K562 (cell line): Measurements from ENCODE around the gene ZDHHC18. TPM values are rescaled to one million over a fixed set of nuclear protein-coding genes. Genes with fewer than 3 reads are reported as not detected.

Source experiments
- ARID3B ChIP-seq: fragments of 250-450 bp; sonication (Bioruptor Pico); IDR thresholded peaks from 2 replicates; pipeline ENCODE4 v1.4.0; 2020; ENCODE audit warnings: borderline replicate concordance
- FOXK1 ChIP-seq: sonication (generic); formaldehyde crosslinking; IDR thresholded peaks from 2 replicates; pipeline ENCODE4 v1.8.0; 2022; ENCODE audit warnings: missing genetic modification reagents, mild to moderate bottlenecking, borderline replicate concordance
- HCFC1 ChIP-seq: IDR thresholded peaks from 2 replicates; pipeline ENCODE4 v1.6.1; 2012; ENCODE audit warnings: low read depth, low read length, improper control_type of control experiment
- L3MBTL2 ChIP-seq: fragments of 450-650 bp; IDR thresholded peaks from 2 replicates; pipeline ENCODE4 v1.6.1; 2016; ENCODE audit warnings: mild to moderate bottlenecking, moderate library complexity
- MCM7 ChIP-seq, 2 experiments: fragments of 450-650 bp; IDR thresholded peaks; 2 replicates each; pipeline ENCODE4 v1.6.1; 2016 to 2018
- MEF2A ChIP-seq: IDR thresholded peaks from 2 replicates; pipeline ENCODE4 v1.6.1; 2011; ENCODE audit warnings: low read depth, mild to moderate bottlenecking, low read length, moderate library complexity; ENCODE audit not compliant: control insufficient read depth
- MLX ChIP-seq, 2 experiments: fragments of 450-650 bp in 1 of 2; sonication (generic) in 1 of 2; formaldehyde crosslinking; conservative IDR thresholded peaks; 2 replicates each; pipeline versions ENCODE4 v1.4.0 to v1.8.1; 2020 to 2022; ENCODE audit warnings: mild to moderate bottlenecking in 1 of 2, missing genetic modification reagents in 1 of 2
- NFYB ChIP-seq: IDR thresholded peaks from 2 replicates; pipeline ENCODE4 v1.6.1; 2011; ENCODE audit warnings: mild to moderate bottlenecking, moderate library complexity; ENCODE audit not compliant: insufficient read length; ENCODE audit errors: extremely low read depth
- PHF20 ChIP-seq: fragments of 450-650 bp; IDR thresholded peaks from 2 replicates; pipeline ENCODE4 v1.6.1; 2018; ENCODE audit not compliant: partially characterized antibody
- RREB1 ChIP-seq: fragments of 250-450 bp; sonication (Bioruptor Pico); IDR thresholded peaks from 2 replicates; pipeline ENCODE4 v1.4.0; 2020
- XRCC5 ChIP-seq: fragments of 200-400 bp; formaldehyde crosslinking; IDR thresholded peaks from 2 replicates; pipeline ENCODE4 v1.6.1; 2017; ENCODE audit warnings: low read depth, mild to moderate bottlenecking, low read length
- ZNF175 ChIP-seq: fragments of 200-800 bp; sonication (Bioruptor generic); IDR thresholded peaks from 2 replicates; pipeline ENCODE4 v1.6.1; 2016; ENCODE audit warnings: low read depth, mild to moderate bottlenecking, missing genetic modification characterization, missing compliant biosample characterization
- ZNF224 ChIP-seq: sonication (generic); formaldehyde crosslinking; IDR thresholded peaks from 2 replicates; pipeline ENCODE4 v1.8.0; 2022; ENCODE audit warnings: mild to moderate bottlenecking, missing genetic modification reagents
- ZNF668 ChIP-seq: fragments of 250-450 bp; sonication (Bioruptor Pico); IDR thresholded peaks from 2 replicates; pipeline ENCODE4 v1.8.0; 2022; ENCODE audit warnings: mild to moderate bottlenecking, inconsistent platforms
- polyA plus RNA-seq, 8 experiments: library from polyadenylated mRNA; depleted of rRNA in 4 of 8; stranded (reverse) in 5 of 8; unstranded in 3 of 8; fragments of >200 nt; fragmentation: Nextera tagmentation in 2 of 8; fragmentation: Illumina TruSeq in 1 of 8; extraction: Ambion mirVana in 2 of 8; extraction: Trizol in 1 of 8; gene quantifications; 2 replicates each; pipeline versions ENCODE4 v1.2.1 to v1.2.3, GENCODE V29; 2011 to 2014; ENCODE audit warnings: inconsistent platforms in 1 of 8, missing spikeins in 1 of 8
- total RNA-seq, 7 experiments: library from RNA; depleted of rRNA in 6 of 7; stranded (reverse); fragments of >200 nt in 6 of 7; fragmentation: Illumina TruSeq in 2 of 7; extraction: Trizol in 2 of 7; gene quantifications; 2 replicates each; pipeline versions ENCODE4 v1.2.1 to v1.2.3, GENCODE V29; 2011 to 2021; ENCODE audit warnings: low replicate concordance in 1 of 7
- TF ChIP-seq, protein P1 (sequence below), 2 experiments: IDR thresholded peaks in 1 of 2; conservative IDR thresholded peaks in 1 of 2; 2 replicates each; pipeline ENCODE4 v1.6.1; 2016; ENCODE audit warnings: low read depth in 2 of 2, mild to moderate bottlenecking in 1 of 2, missing compliant biosample characterization in 1 of 2, missing genetic modification characterization in 1 of 2, moderate library complexity in 1 of 2

Gene ZDHHC18
- total and polyA plus RNA-seq, 9 of the 15 experiments (the other 6 are each of a cell fraction or from before 2014, with no cell fraction given): 0.42 to 35.6 (median 15.8) TPM

GRCh38 chr1:26786437-26787380, 39.8 kb upstream of the ZDHHC18 start (continued):
- TF ChIP-seq, protein P1, sequence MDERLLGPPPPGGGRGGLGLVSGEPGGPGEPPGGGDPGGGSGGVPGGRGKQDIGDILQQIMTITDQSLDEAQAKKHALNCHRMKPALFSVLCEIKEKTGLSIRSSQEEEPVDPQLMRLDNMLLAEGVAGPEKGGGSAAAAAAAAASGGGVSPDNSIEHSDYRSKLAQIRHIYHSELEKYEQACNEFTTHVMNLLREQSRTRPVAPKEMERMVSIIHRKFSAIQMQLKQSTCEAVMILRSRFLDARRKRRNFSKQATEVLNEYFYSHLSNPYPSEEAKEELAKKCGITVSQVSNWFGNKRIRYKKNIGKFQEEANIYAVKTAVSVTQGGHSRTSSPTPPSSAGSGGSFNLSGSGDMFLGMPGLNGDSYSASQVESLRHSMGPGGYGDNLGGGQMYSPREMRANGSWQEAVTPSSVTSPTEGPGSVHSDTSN (CRISPR knock-in tag; IDR thresholded peaks at IDR 0.05; ENCODE audit: low read depth): no peak
- TF ChIP-seq, protein P1 (tag; conservative IDR thresholded peaks at IDR 0.05; ENCODE audit: low read depth): peak; percentile 6; the same call in 1 of the 2 replicates
- TF ChIP-seq HCFC1 (no peak), RREB1 (CRISPR knock-in tag) (no peak; the same call in 1 of the 2 replicates), FOXK1 (CRISPR knock-in tag) (no peak), ZNF175 (CRISPR knock-in tag) (peak; percentile 84), MCM7 (IDR thresholded peaks at IDR 0.05) (no peak), ARID3B (CRISPR knock-in tag) (peak; percentile 66; the same call in 1 of the 2 replicates), XRCC5 (no peak), ZNF224 (CRISPR knock-in tag) (0 out of 2 replicates have a peak, but pooled peaks have one; percentile 30), ZNF668 (CRISPR knock-in tag) (no peak), MEF2A (0 out of 2 replicates have a peak, but pooled peaks have one; percentile 27), MLX (CRISPR knock-in tag; conservative IDR thresholded peaks at IDR 0.05) (no peak), PHF20 (peak; percentile 6), NFYB (no peak), L3MBTL2 (peak; percentile 83)
